GM12865 (cell line): Measurements from ENCODE around the gene SUSD6.
"Not testable (repeated sequence)": the region's sequence is repeated elsewhere in the genome, so short reads cannot be mapped to it uniquely, and the experiment has no call there.

Experiments
- DNase-seq: peaks from one replicate; pipeline ENCODE4 v3.0.0; 2010; ENCODE audit warnings: low read depth
- H3K4me3 ChIP-seq: 2 replicates; pipeline ENCODE4 v1.5.1; 2011; ENCODE audit warnings: mild to moderate bottlenecking, low read depth, low read length, control low read depth
- TF ChIP-seq, protein P1 (sequence below): IDR thresholded peaks from 2 replicates; pipeline ENCODE4 v1.5.1; 2011; ENCODE audit warnings: low read length, control low read depth, low read depth, inconsistent platforms; ENCODE audit not compliant: insufficient read depth; ENCODE audit errors: missing control alignments

SUSD6 gene

DNA sequence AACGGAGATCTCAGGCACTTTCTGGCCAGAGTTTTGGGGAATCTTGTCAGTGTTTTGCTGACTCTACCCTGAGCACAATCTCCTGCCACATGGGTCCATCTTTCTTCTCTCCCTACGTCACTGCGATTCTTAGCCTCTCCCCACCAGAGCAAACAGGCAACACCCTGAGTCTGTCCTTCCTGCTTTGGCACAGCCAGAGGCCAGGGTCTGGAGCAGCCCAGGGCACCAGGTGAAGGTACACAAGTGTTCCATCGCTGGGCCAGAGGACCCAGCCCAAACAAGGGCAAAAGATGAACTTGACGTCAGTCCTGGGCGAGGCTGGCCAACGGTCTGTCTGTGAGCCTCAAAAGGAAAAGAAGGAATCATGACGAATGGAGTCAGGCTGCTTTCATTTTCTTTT is 24.0 kb upstream of the SUSD6 start:
- H3K4me3 ChIP-seq = no peak overlapping the region
- DNase-seq = no peak
- TF ChIP-seq, protein P1, sequence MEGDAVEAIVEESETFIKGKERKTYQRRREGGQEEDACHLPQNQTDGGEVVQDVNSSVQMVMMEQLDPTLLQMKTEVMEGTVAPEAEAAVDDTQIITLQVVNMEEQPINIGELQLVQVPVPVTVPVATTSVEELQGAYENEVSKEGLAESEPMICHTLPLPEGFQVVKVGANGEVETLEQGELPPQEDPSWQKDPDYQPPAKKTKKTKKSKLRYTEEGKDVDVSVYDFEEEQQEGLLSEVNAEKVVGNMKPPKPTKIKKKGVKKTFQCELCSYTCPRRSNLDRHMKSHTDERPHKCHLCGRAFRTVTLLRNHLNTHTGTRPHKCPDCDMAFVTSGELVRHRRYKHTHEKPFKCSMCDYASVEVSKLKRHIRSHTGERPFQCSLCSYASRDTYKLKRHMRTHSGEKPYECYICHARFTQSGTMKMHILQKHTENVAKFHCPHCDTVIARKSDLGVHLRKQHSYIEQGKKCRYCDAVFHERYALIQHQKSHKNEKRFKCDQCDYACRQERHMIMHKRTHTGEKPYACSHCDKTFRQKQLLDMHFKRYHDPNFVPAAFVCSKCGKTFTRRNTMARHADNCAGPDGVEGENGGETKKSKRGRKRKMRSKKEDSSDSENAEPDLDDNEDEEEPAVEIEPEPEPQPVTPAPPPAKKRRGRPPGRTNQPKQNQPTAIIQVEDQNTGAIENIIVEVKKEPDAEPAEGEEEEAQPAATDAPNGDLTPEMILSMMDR = no peak

DNA sequence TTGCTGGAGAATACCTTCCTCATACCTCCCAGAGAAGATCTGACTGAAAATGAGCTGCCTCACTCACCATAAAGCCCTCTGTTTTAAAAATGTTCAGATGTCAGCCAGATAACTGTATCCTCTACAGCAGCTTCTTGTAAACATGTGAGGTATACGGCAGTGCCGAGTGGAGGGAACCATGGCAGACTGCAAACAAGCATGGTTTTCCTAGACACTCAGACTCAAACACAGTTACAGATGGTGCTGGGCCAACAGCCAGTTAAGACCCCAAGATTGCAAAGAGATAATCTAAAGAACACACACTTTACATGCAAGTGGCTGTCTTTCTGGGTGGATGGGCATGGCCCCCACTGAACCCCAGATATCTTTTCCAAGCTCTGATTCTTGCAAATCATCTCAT is 20.1 kb upstream of the SUSD6 start:
- TF ChIP-seq, protein P1 = no peak
- DNase-seq = no peak
- H3K4me3 ChIP-seq = no peak overlapping the region

DNA sequence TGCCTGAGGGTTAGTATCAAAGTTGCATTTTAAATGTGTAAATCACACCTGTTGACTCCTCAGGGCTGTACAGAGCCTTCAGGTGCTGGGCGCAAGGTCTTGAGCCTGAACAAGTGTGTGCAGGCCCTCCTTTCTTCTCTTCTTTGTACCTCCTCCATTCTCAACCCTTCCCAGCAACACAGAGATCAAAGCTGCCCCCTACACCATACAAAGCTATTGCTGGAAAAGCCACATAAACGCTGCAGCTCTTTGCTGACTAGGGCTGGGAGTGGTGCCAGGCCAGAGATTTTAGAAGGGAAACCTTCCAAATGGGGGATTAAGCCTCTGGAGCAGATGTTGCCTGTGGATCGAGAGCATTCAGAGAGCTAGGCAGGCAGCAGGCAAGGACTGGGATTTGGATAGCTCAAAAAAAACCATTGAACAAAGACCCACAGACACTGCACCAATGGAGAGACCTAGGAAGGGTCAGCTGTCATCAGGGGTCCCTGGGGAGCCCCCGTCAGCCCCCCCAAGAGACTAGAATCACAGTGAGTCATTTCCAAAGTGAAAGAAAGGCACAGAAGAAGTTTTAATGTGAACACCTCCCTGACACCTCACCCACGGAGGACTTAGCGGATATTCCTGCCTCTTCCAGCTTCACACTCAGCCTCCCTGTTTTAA is 18.2 kb upstream of the SUSD6 start:
- TF ChIP-seq, protein P1 = no peak
- DNase-seq = peak; percentile 47

DNA sequence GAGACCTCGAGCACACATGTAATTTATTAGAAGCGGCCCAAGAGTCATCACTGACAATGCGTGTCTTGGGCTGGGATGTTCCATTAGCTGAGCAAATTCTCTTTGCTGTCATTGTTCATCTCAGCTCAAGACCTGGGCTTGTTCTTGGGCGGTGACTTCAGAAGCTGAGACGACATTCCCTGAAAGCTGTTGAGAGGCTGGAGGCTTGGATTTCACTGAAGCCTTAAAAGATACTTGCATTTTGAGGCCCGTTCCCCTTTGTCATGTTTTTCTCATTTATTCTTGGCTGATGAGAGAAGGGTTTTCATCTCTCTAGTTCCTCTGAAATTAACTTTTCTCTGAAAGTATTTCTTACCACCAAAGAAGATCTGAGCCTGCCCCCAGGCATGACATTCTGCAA is 16.6 kb upstream of the SUSD6 start:
- no peak for DNase-seq
- H3K4me3 ChIP-seq = no peak overlapping the region
- TF ChIP-seq, protein P1 = no peak

More for the DNA sequence above, 18.2 kb upstream of the SUSD6 start:
- no peak overlapping the region for H3K4me3 ChIP-seq

DNA sequence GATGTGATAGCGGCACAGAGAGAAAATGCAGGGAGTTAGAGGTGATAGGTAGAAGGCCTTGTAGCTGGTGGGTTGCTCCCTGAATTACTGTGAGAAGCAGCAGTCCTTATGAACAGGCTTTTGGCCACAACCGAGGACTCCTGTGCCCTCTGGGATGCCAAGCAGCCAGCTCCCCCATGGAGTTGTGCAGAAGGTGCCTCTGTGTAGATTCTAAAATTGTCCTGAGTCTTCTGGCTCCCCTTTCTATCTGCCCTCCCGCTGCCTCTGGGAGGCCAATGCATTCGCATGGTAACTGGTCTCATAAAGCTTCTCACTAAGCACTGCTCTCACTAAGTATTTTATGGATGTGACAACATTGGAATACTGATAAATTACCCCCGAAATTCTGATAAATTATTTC is 16.1 kb upstream of the SUSD6 start:
- TF ChIP-seq, protein P1 = no peak
- no peak for DNase-seq
- no peak overlapping the region for H3K4me3 ChIP-seq

DNA sequence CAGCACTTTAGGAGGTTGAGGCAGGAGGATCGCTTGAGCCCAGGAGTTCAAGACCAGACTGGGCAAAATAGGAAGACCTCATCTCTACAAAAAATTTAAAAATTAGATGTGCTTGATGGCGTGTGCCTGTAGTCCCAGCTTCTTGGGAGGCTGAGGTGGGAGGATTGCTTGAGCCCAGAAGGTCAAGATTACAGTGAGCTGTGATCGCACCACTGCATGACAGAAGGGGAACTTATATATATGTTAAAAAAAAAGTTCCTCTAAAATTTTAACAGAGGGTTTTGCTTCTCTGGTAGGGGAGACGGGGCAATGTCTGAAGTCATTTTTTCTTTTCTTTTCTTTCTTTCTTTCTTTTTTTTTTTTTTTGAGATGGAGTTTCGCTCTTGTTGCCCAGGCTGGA is 12.0 kb upstream of the SUSD6 start:
- DNase-seq, H3K4me3 ChIP-seq: not testable (repeated sequence)

DNA sequence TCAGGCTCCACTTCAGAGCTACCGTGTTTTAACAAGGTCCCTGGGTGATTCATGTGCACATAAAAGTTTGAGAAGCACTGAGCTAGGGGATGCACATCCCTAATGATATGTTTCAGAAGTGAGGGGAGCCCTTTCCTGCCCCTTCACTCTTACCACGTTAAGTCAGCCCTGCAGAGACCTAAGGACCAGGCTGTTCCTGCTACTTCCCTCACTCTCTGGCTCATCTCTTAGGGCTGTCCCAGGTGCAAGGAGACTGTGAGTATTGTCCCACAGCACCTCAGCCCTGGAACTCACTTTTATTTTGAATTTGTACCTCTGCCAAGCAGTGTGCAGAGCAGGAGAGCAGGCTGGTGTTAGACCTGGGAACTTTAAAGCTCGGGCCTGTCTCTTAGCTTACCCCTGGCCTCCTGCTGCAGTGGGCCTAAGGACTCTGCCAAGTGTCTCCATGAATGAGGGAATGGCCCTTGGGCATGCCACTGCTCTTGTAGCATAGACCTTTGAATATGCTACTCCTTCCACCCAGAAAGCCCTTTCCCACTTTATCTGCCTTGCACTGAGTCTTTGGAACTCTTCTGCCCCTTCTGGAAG is 11.0 kb upstream of the SUSD6 start:
- TF ChIP-seq, protein P1 = no peak
- no peak for DNase-seq
- H3K4me3 ChIP-seq = no peak overlapping the region
